GM10266 (cell line): ENCODE measurements around the gene GNAO1.

Experiments used
- DNase-seq: peaks from one replicate; pipeline ENCODE4 v3.0.0; 2012; ENCODE audit errors: extremely low spot score
- TF ChIP-seq, protein P1 (sequence below): IDR thresholded peaks from 2 replicates; pipeline ENCODE4 v1.5.1; 2012; ENCODE audit warnings: mild to moderate bottlenecking, low read depth; ENCODE audit not compliant: control insufficient read depth, insufficient read depth; ENCODE audit errors: missing control alignments

Gene GNAO1

DNA sequence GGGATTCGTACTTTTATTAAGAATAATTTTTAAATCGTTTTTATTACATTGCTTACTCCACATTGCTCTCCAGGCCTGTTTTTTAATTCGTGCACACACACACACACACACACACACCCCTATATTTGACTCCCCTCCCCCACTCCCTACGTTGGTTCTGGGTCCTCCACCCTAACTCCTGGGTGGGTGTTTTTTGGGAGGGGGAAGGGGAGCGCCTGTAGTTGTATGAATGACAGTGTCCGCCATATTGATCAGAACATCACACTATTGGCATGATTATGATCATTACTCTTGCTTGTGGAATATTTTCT, 1.3 kb downstream of the GNAO1 start:
- DNase-seq, result no peak
- TF ChIP-seq, protein P1, sequence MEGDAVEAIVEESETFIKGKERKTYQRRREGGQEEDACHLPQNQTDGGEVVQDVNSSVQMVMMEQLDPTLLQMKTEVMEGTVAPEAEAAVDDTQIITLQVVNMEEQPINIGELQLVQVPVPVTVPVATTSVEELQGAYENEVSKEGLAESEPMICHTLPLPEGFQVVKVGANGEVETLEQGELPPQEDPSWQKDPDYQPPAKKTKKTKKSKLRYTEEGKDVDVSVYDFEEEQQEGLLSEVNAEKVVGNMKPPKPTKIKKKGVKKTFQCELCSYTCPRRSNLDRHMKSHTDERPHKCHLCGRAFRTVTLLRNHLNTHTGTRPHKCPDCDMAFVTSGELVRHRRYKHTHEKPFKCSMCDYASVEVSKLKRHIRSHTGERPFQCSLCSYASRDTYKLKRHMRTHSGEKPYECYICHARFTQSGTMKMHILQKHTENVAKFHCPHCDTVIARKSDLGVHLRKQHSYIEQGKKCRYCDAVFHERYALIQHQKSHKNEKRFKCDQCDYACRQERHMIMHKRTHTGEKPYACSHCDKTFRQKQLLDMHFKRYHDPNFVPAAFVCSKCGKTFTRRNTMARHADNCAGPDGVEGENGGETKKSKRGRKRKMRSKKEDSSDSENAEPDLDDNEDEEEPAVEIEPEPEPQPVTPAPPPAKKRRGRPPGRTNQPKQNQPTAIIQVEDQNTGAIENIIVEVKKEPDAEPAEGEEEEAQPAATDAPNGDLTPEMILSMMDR, result no peak

DNA sequence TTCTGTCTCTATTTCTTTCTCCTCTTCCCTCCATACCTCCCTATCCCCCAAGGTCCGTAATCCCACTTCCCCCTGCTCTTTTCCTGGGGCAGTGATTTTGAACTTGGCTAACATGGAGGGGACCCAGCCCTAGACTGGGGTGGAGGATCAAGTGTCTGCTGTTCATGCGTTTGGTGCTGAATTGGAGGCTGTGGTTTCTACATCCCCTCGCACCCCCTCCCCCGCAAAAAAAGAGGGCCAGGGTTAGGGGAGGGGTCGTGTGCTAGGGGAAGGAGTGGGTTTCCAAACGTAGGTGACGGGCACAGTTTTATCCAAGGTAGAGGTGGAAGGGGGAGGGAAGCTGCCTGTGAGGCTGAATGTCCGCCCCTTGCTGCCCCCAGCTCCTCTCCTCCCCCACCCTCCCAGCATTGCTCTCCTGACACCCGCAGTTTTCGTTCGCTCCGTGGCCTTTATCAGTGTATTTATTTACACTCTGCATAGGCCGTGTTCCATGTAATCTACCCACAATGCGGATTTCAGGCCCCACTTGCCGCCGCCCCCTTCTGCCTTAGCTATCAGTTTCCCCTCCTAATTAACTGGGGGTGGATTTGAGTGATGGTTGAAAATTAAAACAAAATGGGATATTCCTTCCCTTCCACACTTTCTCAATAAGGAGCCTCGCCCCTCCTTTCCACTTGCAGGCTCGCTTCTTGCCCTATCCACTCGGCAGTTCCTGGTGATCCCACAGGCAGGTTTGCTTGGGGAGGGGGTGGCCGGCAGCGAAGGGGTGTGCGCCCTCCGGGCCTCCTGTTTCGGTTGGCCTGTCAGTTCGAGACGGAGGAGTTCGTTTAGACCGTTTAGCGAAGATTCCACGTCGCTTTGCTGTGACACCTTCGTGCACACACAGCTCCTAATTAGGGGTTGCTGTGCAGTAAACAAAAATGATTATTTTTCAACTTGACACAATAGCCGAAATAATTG, 2.0 kb downstream of the GNAO1 start:
- DNase-seq, result no peak
- TF ChIP-seq, protein P1, result no peak

DNA sequence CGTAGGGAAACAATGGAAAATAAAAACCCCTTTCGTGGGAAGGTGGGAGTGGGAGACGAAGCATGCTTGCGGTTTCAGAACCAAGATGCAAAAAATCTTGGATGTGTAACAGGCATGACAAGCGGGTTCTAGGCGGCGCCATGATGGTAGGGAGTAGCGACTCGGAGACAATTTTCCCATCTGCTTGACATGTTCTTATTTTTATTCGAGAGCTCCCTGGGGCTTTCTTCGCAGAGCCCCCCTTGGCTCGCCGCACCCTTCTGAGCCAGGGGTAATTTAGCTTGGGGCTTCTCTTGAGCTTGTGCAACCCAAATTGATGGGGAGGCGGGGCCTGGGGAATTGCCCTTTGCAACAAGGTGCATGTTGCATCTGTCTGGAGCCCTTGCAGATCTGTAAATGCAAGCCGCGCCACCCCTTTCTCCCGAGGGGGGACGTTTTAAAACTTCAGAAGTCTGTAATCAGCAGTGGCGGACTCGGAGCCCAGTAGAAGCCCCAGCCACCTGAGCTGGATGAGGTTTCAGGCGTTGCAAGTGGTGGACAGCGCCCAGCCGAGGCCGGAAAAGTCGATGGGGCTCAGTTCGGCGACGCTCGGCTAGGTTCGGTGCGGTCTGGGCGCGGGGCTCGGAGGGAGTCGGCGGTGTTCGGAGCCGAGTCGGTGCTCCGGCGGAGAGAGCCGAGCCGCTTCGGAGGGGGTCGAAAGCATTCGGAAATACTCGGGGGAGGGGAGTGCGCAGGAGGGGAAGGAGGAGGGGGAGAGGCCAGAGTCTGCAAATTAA, 2.9 kb downstream of the GNAO1 start:
- TF ChIP-seq, protein P1, result no peak
- no peak for DNase-seq

DNA sequence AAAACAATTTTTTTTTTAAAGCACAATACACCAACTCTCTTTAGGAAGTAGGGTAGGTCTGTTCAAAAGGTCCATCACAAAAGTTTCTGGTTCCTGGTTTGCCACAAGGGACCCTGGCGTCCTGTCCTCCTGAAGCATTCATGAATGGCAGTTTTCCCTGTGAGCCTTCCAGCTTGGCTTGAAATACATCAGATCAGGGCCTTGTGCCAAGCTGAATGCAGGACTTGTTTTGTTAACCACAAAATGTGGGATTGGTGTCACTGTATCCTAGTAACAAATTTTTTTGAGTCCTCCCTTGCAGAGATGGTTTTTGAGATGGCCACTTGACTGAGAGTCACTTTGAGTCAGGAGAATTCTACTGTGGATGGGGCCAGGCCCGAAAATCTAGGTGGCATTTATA, 3.9 kb downstream of the GNAO1 start:
- TF ChIP-seq, protein P1, result no peak
- DNase-seq, result no peak

DNA sequence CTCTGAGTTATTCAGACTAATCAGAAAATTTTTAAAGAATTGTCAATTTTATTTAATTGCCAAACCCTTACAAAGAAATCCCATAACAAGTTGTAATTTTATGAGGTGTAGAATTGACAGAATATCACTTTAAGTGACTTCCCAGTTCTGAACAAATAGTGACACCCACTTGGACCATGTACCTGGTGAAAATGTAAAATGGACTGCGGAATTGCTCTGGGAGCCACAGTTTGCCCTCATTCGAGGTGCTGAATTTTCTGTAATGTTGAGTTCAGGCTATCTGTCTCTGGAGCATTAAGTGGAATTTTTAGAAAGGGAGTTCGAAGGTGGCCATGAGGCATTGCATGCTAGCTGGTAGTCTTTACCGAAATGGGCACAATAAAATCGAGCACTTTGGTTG, 5.1 kb downstream of the GNAO1 start:
- TF ChIP-seq, protein P1, result no peak

GRCh38 chr16:56197192-56197992, 6.1 kb downstream of the GNAO1 start:
- DNase-seq, result no peak
- TF ChIP-seq, protein P1, result no peak

More for the DNA sequence above, 5.1 kb downstream of the GNAO1 start:
- no peak for DNase-seq
